CD14-positive monocyte (primary cell): ENCODE data around the gene MET. TPM values are rescaled to one million over a fixed set of nuclear protein-coding genes. Genes with fewer than 3 reads are reported as not detected.

Source experiments
- DNase-seq, 3 donors: peaks; one replicate each; pipeline ENCODE4 v3.0.0-alpha.2; 2011 to 2022
- H2AFZ ChIP-seq: 2 replicates; pipeline ENCODE4 v1.6.0; 2012; ENCODE audit warnings: mild to moderate bottlenecking, low read depth, low read length, inconsistent platforms; ENCODE audit not compliant: insufficient read depth, poor library complexity, severe bottlenecking
- H3K27ac ChIP-seq, 2 donors: 1 replicate in 1 of 2; 2 replicates in 1 of 2; pipeline ENCODE4 v1.5.1; 2012 to 2013; ENCODE audit warnings: low read length in 2 of 2, control low read depth in 1 of 2, inconsistent platforms in 1 of 2, low read depth in 1 of 2, mild to moderate bottlenecking in 1 of 2
- H3K27me3 ChIP-seq, 2 donors: one replicate each; pipeline versions ENCODE4 v1.6.0 to v1.6.1; 2011 to 2013; ENCODE audit warnings: low read length in 2 of 2; ENCODE audit not compliant: control insufficient read depth in 2 of 2, insufficient read depth in 2 of 2
- H3K36me3 ChIP-seq, 2 donors: replicated peaks in 1 of 2; 1 replicate in 1 of 2; 2 replicates in 1 of 2; pipeline versions ENCODE4 v1.5.1 to v1.6.1; 2012 to 2013; ENCODE audit warnings: low read length in 2 of 2, control low read depth in 1 of 2, inconsistent platforms in 1 of 2, mild to moderate bottlenecking in 1 of 2; ENCODE audit not compliant: insufficient read depth in 2 of 2, control insufficient read depth in 1 of 2
- H3K4me1 ChIP-seq, 2 donors: 1 replicate in 1 of 2; 2 replicates in 1 of 2; pipeline versions ENCODE4 v1.5.1 to v1.6.1; 2012 to 2013; ENCODE audit warnings: low read length in 2 of 2, control low read depth in 1 of 2, inconsistent platforms in 1 of 2, mild to moderate bottlenecking in 1 of 2, moderate library complexity in 1 of 2; ENCODE audit not compliant: insufficient read depth in 2 of 2, control insufficient read depth in 1 of 2
- H3K4me2 ChIP-seq: replicated peaks from 2 replicates; pipeline ENCODE3; 2012; ENCODE audit warnings: low read length, moderate library complexity, mild to moderate bottlenecking; ENCODE audit not compliant: poor library complexity, severe bottlenecking; ENCODE audit errors: extremely low read depth
- H3K4me3 ChIP-seq, 3 experiments: fragments of 200-600 bp in 1 of 3; sonication (generic) in 1 of 3; replicated peaks in 1 of 3; 1 replicate in 2 of 3; 2 replicates in 1 of 3; pipeline ENCODE4 v1.5.1; 2011 to 2013; ENCODE audit warnings: low read length in 3 of 3, mild to moderate bottlenecking in 3 of 3, control low read depth in 2 of 3, low read depth in 2 of 3, inconsistent platforms in 1 of 3, moderate library complexity in 1 of 3
- H3K79me2 ChIP-seq: 2 replicates; pipeline ENCODE4 v1.6.0; 2012; ENCODE audit warnings: mild to moderate bottlenecking, control low read depth, inconsistent platforms, low read length, moderate library complexity; ENCODE audit not compliant: insufficient read depth
- H3K9ac ChIP-seq: 2 replicates; pipeline ENCODE4 v1.6.0; 2017; ENCODE audit warnings: low read length, mild to moderate bottlenecking; ENCODE audit not compliant: insufficient read depth, poor library complexity, severe bottlenecking
- H3K9me3 ChIP-seq, 2 donors: replicated peaks in 1 of 2; 1 replicate in 1 of 2; 2 replicates in 1 of 2; pipeline versions ENCODE4 v1.5.1 to v1.6.1; 2012 to 2013; ENCODE audit warnings: low read length in 2 of 2, control low read depth in 1 of 2; ENCODE audit not compliant: control insufficient read depth in 1 of 2, insufficient read depth in 1 of 2
- H4K20me1 ChIP-seq: 2 replicates; pipeline ENCODE4 v1.6.0; 2012; ENCODE audit warnings: mild to moderate bottlenecking, low read length, control low read depth, moderate library complexity; ENCODE audit not compliant: insufficient read depth
- H3K27ac Mint-ChIP-seq, 7 donors: one replicate each; pipeline ENCODE4 v1.8.0; 2020; ENCODE audit warnings: mild to moderate bottlenecking in 7 of 7, mixed read lengths in 7 of 7, moderate library complexity in 6 of 7, inconsistent platforms in 2 of 7
- H3K27me3 Mint-ChIP-seq, 3 donors: one replicate each; pipeline ENCODE4 v1.8.0; 2021 to 2022; ENCODE audit warnings: low read depth in 3 of 3, mild to moderate bottlenecking in 3 of 3, mixed read lengths in 3 of 3, moderate library complexity in 3 of 3, inconsistent platforms in 1 of 3
- H3K36me3 Mint-ChIP-seq, 2 donors: one replicate each; pipeline ENCODE4 v1.8.0; 2020; ENCODE audit warnings: mixed read lengths in 2 of 2, inconsistent platforms in 1 of 2, mild to moderate bottlenecking in 1 of 2
- H3K4me1 Mint-ChIP-seq: one replicate; pipeline ENCODE4 v1.8.0; 2020; ENCODE audit warnings: mild to moderate bottlenecking, mixed read lengths
- H3K4me3 Mint-ChIP-seq, 2 donors: one replicate each; pipeline ENCODE4 v1.8.0; 2020; ENCODE audit warnings: mild to moderate bottlenecking in 2 of 2, mixed read lengths in 2 of 2, moderate library complexity in 1 of 2
- H3K9me3 Mint-ChIP-seq, 7 donors: one replicate each; pipeline ENCODE4 v1.8.0; 2020 to 2022; ENCODE audit warnings: mixed read lengths in 7 of 7, mild to moderate bottlenecking in 6 of 7, moderate library complexity in 6 of 7, inconsistent platforms in 2 of 7
- WGBS: methylation state at CpG from one replicate; pipeline ENCODE4 v1.1.5; 2013; ENCODE audit warnings: missing lambda C conversion rate; ENCODE audit not compliant: insufficient coverage; 5-methylcytosine and 5-hydroxymethylcytosine counted together
- intact Hi-C, 2 donors: fragments of 100-400 bp; cut with micrococcal nuclease; formaldehyde crosslinking; loops; one replicate each; pipeline versions ENCODE4 v1.15.0 to v1.15.1; 2023
- polyA plus RNA-seq, 3 donors: library from polyadenylated mRNA; depleted of rRNA in 1 of 3; unstranded in 2 of 3; stranded (reverse) in 1 of 3; fragments of 300-500 nt in 2 of 3; fragments of >200 nt in 1 of 3; fragmentation: Illumina TruSeq in 2 of 3; gene quantifications; 1 replicate in 2 of 3; 2 replicates in 1 of 3; pipeline ENCODE4 v1.2.3, GENCODE V29; 2012 to 2021
- TF ChIP-seq, protein P1 (sequence below): fragments of 200-600 bp; IDR thresholded peaks from one replicate; pipeline ENCODE4 v1.8.0; 2022; ENCODE audit warnings: antibody characterized with exemption, mild to moderate bottlenecking

The MET gene
- polyA plus RNA-seq, 3 donors: not detected

GRCh38 chr7:116779931-116780330 is 107.9 kb downstream of the MET start:
- Histone ChIP-seq H3K9me3 (no peaks in the 10 kb centered on the region), H3K4me2 (no peak overlapping the region), H3K4me1 (no peaks in the 10 kb centered on the region), H4K20me1 (no peaks in the 10 kb centered on the region), H3K27ac (no peak overlapping the region), H3K36me3 (no peaks in the 10 kb centered on the region), H3K9ac (no peak overlapping the region), H2AFZ (no peak overlapping the region), H3K27me3 (no peaks in the 10 kb centered on the region), H3K79me2 (no peaks in the 10 kb centered on the region), H3K4me3 (no peak overlapping the region)
- Mint-ChIP-seq H3K36me3 (no peaks in the 10 kb centered on the region), H3K4me3 (no peak overlapping the region), H3K9me3 (no peaks in the 10 kb centered on the region), H3K27ac (no peak overlapping the region), H3K27me3 (peaks cover 0 to 3% (median 1%) of the 10 kb centered on the region in 3 donors), H3K4me1 (peaks cover 2% of the 10 kb centered on the region)
- TF ChIP-seq, protein P1, sequence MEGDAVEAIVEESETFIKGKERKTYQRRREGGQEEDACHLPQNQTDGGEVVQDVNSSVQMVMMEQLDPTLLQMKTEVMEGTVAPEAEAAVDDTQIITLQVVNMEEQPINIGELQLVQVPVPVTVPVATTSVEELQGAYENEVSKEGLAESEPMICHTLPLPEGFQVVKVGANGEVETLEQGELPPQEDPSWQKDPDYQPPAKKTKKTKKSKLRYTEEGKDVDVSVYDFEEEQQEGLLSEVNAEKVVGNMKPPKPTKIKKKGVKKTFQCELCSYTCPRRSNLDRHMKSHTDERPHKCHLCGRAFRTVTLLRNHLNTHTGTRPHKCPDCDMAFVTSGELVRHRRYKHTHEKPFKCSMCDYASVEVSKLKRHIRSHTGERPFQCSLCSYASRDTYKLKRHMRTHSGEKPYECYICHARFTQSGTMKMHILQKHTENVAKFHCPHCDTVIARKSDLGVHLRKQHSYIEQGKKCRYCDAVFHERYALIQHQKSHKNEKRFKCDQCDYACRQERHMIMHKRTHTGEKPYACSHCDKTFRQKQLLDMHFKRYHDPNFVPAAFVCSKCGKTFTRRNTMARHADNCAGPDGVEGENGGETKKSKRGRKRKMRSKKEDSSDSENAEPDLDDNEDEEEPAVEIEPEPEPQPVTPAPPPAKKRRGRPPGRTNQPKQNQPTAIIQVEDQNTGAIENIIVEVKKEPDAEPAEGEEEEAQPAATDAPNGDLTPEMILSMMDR: no peak
- no peak for DNase-seq
- no CpG with 5 or more reads among the region's 3 CpGs for WGBS
- intact Hi-C loops: no loop called here

DNA sequence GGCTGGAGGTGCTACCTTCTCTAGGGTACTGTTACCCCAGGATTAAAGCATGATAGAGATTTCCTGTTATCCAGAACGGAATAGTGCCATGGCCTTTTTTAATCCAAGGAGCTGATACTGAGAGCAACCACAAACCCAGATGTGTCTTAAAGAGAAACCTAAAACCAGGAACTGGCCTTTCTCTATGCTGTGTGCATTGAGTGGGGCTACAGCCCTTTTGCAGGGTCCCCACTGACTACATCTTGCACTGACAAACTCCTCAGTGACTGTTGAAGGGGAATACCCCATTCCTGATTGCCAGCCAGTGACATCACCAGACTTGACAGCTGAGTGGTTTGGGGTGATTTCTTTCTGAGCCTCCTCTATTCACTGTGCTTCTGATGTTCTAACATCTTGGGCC is 108.5 kb downstream of the MET start:
- peak in 1 of 3 donors; percentile 8 for DNase-seq
- no peaks in the 10 kb centered on the region for H3K36me3 Mint-ChIP-seq
- peaks cover 2% of the 10 kb centered on the region for H3K4me1 Mint-ChIP-seq
- no peaks in the 10 kb centered on the region for H3K36me3 ChIP-seq
- no peak overlapping the region for H3K4me2 ChIP-seq
- no peaks in the 10 kb centered on the region for H3K9me3 Mint-ChIP-seq
- no peaks in the 10 kb centered on the region for H3K9me3 ChIP-seq
- H3K79me2 ChIP-seq: no peaks in the 10 kb centered on the region
- WGBS: no CpG with 5 or more reads among the region's 1 CpG
- TF ChIP-seq, protein P1: no peak
- H3K27ac ChIP-seq: no peak overlapping the region
- peaks cover 0 to 3% (median 1%) of the 10 kb centered on the region in 3 donors for H3K27me3 Mint-ChIP-seq
- H3K4me1 ChIP-seq: no peaks in the 10 kb centered on the region
- H3K27ac Mint-ChIP-seq: no peak overlapping the region
- no peak overlapping the region for H3K4me3 Mint-ChIP-seq
- H3K9ac ChIP-seq: no peak overlapping the region
- intact Hi-C loops: no loop called here
- no peaks in the 10 kb centered on the region for H4K20me1 ChIP-seq
- no peak overlapping the region for H3K4me3 ChIP-seq
- H2AFZ ChIP-seq: no peak overlapping the region
- no peaks in the 10 kb centered on the region for H3K27me3 ChIP-seq
